Stimulated activated CD4-positive, alpha-beta T cell treated with anti-CD3 and anti-CD28 coated beads, Interleukin-1b, Interleukin-23, amount 100 ng/mL, for 24 hours (primary cell): ENCODE results near the gene TRIM47.

Experiments used
- DNase-seq, 4 experiments: peaks; one replicate each; pipeline ENCODE4 v3.0.0-alpha.2; 2020; ENCODE audit warnings: low read depth in 4 of 4, low spot score in 1 of 4

TRIM47 gene

GRCh38 chr17:75847614-75848522 is 30.5 kb downstream of the TRIM47 start:
- no peak for DNase-seq

GRCh38 chr17:75846692-75847613 is 31.4 kb downstream of the TRIM47 start:
- DNase-seq = no peak

- DNase-seq = no peak
These were observed 32.3 kb downstream of the TRIM47 start for GRCh38 chr17:75845933-75846691.

- DNase-seq = peak in 1 of 4 experiments; percentile 16
These were observed 33.2 kb downstream of the TRIM47 start for GRCh38 chr17:75845058-75845711.

- no peak for DNase-seq
These were observed 33.8 kb downstream of the TRIM47 start for GRCh38 chr17:75844530-75845057.

GRCh38 chr17:75843577-75844529 is 34.5 kb downstream of the TRIM47 start, which contains the start of gene UNC13D:
Gene UNC13D (minus strand): TSS chr17:75844404. CDS start chr17:75844337, 67 bp downstream.
- peak in 1 of 4 experiments; percentile 30 for DNase-seq

GRCh38 chr17:75842963-75843576 is 35.3 kb downstream of the TRIM47 start:
- DNase-seq = no peak

GRCh38 chr17:75842411-75842810 is 36.0 kb downstream of the TRIM47 start:
- DNase-seq = no peak

GRCh38 chr17:75840799-75841164 is 37.6 kb downstream of the TRIM47 start:
- DNase-seq = no peak

GRCh38 chr17:75839942-75840798 is 38.2 kb downstream of the TRIM47 start:
- no peak for DNase-seq

GRCh38 chr17:75838410-75838809 is 40.0 kb downstream of the TRIM47 start:
- no peak for DNase-seq

GRCh38 chr17:75837899-75838298 is 40.5 kb downstream of the TRIM47 start:
- DNase-seq = no peak

- DNase-seq = no peak
These were observed 41.8 kb downstream of the TRIM47 start for GRCh38 chr17:75836605-75837004.

GRCh38 chr17:75835654-75835987 is 42.8 kb downstream of the TRIM47 start:
- no peak for DNase-seq

GRCh38 chr17:75834928-75835653 is 43.3 kb downstream of the TRIM47 start:
- no peak for DNase-seq

- no peak for DNase-seq
These were observed 44.0 kb downstream of the TRIM47 start for GRCh38 chr17:75834279-75834920.
